SK-N-SH (cell line): ENCODE measurements around the gene DCAF11.

Source experiments
- EZH2phosphoT487 ChIP-seq: fragments of 200-600 bp; sonication (generic); IDR thresholded peaks from 2 replicates; pipeline ENCODE4 v1.6.1; 2017; ENCODE audit warnings: low read depth, mixed run types, mild to moderate bottlenecking, antibody characterized with exemption, moderate library complexity, borderline replicate concordance
- FOXJ3 ChIP-seq: sonication (generic); formaldehyde crosslinking; IDR thresholded peaks from 2 replicates; pipeline ENCODE4 v1.5.1; 2020; ENCODE audit warnings: mild to moderate bottlenecking, missing genetic modification reagents
- FOXM1 ChIP-seq: IDR thresholded peaks from 2 replicates; pipeline ENCODE4 v1.4.0; 2012; ENCODE audit warnings: low read depth, mild to moderate bottlenecking
- GABPA ChIP-seq: IDR thresholded peaks from 2 replicates; pipeline ENCODE4 v1.4.0; 2012; ENCODE audit warnings: low read depth, mild to moderate bottlenecking
- TAF1 ChIP-seq: IDR thresholded peaks from 2 replicates; pipeline ENCODE4 v1.6.1; 2012; ENCODE audit warnings: low read depth, mild to moderate bottlenecking, low read length, moderate library complexity, borderline replicate concordance
- TF ChIP-seq, protein P1 (sequence below): fragments of 200-600 bp; sonication (generic); IDR thresholded peaks from 2 replicates; pipeline ENCODE4 v1.6.1; 2017; ENCODE audit warnings: antibody characterized with exemption, mild to moderate bottlenecking, moderate library complexity

DNA sequence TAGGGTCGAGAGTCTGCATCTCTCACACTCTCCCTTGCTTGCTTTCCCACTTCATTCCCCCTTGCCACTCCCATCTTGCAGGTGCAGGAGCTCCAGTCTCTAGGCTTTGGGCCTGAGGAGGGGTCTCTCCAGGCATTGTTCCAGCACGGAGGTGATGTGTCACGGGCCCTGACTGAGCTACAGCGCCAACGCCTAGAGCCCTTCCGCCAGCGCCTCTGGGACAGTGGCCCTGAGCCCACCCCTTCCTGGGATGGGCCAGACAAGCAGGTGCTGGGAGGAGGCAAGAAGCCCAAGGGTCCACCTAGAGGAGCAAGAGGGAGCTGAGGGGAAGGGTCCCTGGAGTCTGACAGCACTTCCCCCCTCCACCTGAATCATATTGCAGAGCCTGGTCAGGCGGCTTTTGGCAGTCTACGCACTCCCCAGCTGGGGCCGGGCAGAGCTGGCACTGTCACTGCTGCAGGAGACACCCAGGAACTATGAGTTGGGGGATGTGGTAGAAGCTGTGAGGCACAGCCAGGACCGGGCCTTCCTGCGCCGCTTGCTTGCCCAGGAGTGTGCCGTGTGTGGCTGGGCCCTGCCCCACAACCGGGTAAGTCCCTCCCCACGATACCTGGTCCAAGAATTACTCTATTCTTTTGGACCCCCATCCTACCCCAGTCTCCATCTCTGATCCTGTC is 37.0 kb downstream of the DCAF11 start:
- TF ChIP-seq, protein P1, sequence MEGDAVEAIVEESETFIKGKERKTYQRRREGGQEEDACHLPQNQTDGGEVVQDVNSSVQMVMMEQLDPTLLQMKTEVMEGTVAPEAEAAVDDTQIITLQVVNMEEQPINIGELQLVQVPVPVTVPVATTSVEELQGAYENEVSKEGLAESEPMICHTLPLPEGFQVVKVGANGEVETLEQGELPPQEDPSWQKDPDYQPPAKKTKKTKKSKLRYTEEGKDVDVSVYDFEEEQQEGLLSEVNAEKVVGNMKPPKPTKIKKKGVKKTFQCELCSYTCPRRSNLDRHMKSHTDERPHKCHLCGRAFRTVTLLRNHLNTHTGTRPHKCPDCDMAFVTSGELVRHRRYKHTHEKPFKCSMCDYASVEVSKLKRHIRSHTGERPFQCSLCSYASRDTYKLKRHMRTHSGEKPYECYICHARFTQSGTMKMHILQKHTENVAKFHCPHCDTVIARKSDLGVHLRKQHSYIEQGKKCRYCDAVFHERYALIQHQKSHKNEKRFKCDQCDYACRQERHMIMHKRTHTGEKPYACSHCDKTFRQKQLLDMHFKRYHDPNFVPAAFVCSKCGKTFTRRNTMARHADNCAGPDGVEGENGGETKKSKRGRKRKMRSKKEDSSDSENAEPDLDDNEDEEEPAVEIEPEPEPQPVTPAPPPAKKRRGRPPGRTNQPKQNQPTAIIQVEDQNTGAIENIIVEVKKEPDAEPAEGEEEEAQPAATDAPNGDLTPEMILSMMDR: no peak
- TF ChIP-seq FOXJ3 (CRISPR knock-in tag) (no peak), TAF1 (no peak), GABPA (no peak), EZH2phosphoT487 (no peak), FOXM1 (no peak)
